Motor neuron (in vitro differentiated cells): Measurements from ENCODE around the gene SMIM44. TPM values are rescaled to one million over a fixed set of nuclear protein-coding genes. Genes with fewer than 3 reads are reported as not detected.
A peak's percentile ranks its signal among the peaks of the same experiment; 100 is the strongest.

Experiments used
- ATAC-seq, 8 experiments: fragments of 200-7000 bp; cut with Tn5 transposase; replicated peaks in 6 of 8; 2 replicates each; pipeline ENCODE4 v1.8.0; 2021; ENCODE audit warnings: mild to moderate bottlenecking in 8 of 8, moderate library complexity in 8 of 8
- H3K27ac ChIP-seq, 2 donors: fragments of 250-450 bp; sonication (Bioruptor Pico); 2 replicates each; pipeline ENCODE4 v1.9.0; 2021; ENCODE audit warnings: antibody characterized with exemption in 2 of 2, mild to moderate bottlenecking in 2 of 2, moderate library complexity in 1 of 2
- H3K4me1 ChIP-seq, 2 donors: fragments of 250-450 bp; sonication (Bioruptor Pico); replicated peaks in 1 of 2; 2 replicates each; pipeline ENCODE4 v1.6.1; 2021; ENCODE audit warnings: antibody characterized with exemption in 2 of 2, mild to moderate bottlenecking in 2 of 2, moderate library complexity in 1 of 2
- H3K4me3 ChIP-seq, 5 donors: fragments of 250-450 bp; sonication (Bioruptor Pico); 2 replicates each; pipeline ENCODE4 v1.9.0; 2021; ENCODE audit warnings: antibody characterized with exemption in 5 of 5, mild to moderate bottlenecking in 5 of 5, moderate library complexity in 4 of 5
- WGBS, 10 experiments: fragments of 450-650 bp; shearing (Covaris generic); methylation state at CpG; one replicate each; pipeline ENCODE4 v1.0.0; 2022; 5-methylcytosine and 5-hydroxymethylcytosine counted together
- in situ Hi-C, 9 experiments: fragments of 400-800 bp; cut with MboI; loops; one replicate each; pipeline ENCODE4 v1.15.0; 2021; ENCODE audit warnings: low sequenced_read_pairs in 9 of 9, low pct_unique_long_range_greater_than_20kb in 2 of 9; ENCODE audit not compliant: unreplicated experiment in 9 of 9
- total RNA-seq, 8 experiments: library from RNA; unstranded; fragments of 300-600 nt; gene quantifications; 2 replicates each; pipeline versions ENCODE4 v1.2.3 to v1.2.4, GENCODE V29; 2022

Gene SMIM44
- total RNA-seq, 8 experiments from 2014 or later: not detected

DNA sequence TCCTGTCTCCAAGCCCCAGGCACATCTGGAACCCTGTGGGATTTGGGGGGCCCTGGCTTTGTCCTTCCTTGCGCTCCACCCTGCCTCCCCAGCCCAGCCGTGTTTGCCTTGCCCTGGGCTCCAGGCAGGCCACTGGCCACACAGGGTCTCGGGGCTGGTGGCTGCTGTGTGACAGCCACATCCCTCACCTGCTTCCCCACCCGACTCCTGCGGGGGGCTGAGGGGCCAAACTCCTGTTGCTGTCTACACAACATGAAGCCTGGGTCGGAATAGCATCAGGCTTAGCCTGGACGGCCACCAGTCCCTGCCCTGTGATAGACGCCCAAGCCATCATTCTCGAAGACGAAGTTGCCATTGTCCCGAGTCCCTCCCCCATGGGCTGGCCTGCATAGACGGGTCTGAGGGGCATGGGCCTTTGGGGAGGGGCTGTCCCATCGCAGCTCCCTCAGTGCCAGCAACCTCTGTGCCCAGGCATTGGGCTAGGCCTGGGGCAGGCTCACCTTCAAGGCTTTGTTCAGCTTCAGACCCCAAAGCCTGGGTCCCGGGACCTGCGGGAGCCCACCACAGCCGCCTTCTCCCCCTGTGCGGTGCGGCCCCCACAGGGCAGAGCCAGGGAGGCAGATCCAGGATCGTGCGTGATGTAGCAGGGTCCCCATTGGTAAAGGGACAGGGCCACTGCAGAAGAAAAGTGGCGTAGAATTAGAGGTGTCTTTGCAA lies 40.3 kb upstream of the SMIM44 start:
- ATAC-seq: no peak
- 89 to 100% methylated on average over 1 to 5 of the region's 21 CpGs; no CpG with 5 or more reads in 8 of the 10 experiments for WGBS, 10 experiments
- Histone ChIP-seq H3K27ac (no peak overlapping the region), H3K4me3 (no peak overlapping the region), H3K4me1 (no peaks in the 10 kb centered on the region)
- in situ Hi-C loops: no loop called here

DNA sequence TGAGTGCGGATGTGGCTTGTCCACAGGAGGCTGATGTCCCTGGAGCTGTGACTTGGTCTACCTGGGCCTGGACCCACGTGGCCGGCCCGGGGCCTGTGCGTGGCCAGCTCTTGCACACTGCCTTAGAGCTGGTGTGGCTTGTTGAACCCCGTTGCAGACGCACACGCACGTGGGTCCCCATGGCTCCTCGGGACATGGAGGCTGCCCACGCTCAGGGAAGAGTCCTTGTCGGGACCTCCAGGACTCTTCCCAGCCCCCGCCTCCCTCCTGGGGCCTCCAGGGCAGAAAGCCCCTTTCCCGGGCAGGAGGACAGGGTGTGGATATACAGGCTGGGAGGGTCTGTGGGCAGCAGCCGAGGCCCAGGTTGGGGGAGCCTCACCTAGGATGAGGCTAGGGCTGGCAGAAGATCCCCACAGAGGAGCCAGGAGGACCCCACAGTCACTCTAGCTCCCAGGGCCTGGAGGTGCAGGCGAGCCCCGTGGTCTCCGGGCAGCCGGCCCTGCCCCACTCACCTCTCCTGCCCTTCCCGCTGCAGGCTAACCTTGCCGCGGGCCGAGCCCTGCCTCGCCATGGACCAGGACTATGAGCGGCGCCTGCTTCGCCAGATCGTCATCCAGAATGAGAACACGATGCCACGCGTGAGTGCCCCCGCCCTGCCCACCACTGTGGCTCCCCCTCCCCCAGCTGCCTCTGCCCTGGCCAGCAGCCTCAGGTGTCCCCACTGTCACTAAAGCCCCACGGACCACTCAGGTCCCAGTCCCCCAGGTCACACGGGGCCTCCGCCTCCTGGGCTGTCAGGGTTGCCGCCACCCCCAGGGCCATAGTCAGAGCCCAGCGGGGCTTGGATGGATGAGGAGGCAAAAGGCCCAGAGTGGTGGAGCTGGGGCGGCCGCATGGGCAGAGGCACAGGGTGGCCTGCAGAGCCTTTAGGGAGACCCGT lies 39.5 kb upstream of the SMIM44 start:
- WGBS, 10 experiments: 80 to 100% (median 100%) methylated on average over 1 to 3 of the region's 40 CpGs; no CpG with 5 or more reads in 5 of the 10 experiments
- Histone ChIP-seq H3K4me3 (no peak overlapping the region), H3K4me1 (no peaks in the 10 kb centered on the region), H3K27ac (no peak overlapping the region)
- no peak for ATAC-seq
- in situ Hi-C loops: no loop called here

DNA sequence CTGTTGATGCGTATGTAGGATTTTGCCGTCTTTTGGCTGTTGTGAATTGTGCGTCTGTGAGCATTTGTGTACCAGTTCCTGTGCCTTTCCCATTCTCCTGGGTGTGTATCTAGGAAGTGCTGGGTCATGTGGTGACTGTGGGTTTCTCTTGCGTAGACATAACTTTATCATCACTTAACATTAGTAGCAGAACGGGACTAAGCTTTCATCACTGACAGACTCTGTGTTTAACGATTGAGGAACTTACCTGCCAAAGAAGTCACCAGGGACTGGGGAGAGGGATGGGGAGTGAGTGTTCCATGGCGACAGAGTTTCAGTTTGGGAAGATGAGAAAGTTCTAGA lies 37.8 kb upstream of the SMIM44 start:
- ATAC-seq: no peak
- WGBS, 10 experiments: 40 to 100% (median 88%) methylated on average over 1 to 7 of the region's 7 CpGs; no CpG with 5 or more reads in 1 of the 10 experiments
- H3K4me3 ChIP-seq: no peak overlapping the region
- no peaks in the 10 kb centered on the region for H3K4me1 ChIP-seq
- in situ Hi-C loops: no loop called here
- H3K27ac ChIP-seq: no peak overlapping the region

DNA sequence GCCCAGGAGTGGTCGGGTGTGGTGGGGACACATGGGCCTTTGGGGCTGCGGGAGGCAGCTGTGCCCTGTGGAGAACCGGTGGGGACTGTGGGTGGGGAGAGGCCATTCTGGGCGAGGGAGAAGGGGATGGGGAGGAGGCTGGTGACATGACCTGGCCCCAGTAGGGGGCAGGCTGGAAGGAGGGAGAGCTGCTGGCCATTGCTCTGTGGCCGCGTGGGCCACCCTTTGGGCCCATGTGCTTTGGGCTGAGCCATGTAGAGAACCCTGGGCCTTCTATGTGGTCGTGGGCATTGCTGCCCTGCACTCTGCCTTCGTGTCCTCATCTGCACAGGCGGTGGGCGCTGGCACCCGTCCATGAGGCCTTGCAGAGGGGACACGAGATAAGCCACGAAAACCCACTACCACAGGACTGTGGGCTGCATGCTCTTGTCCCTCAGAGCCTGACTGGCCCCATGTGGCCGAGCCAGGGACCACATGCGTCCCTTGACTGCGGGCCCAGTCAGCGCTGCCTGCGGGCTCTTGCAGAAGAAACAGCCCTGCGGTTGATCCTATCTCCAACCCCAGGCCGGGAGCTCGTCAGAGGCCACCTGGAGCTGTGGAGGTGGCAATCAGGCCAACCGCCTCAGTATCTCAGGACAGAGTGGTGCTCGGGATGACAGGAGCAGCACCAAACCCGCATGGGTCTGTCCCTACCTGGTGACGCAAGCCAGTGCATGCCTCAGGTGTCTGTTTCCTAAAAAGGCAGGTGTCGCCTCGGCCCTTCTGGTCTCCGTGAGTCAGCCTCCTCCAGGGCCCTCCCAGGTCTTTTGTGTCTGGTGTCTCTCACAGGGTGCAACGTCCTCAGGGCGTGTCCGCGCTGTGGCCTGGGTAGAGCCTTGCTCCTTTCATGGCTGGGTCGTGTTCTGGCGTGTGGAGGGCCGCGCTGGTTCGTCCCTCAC lies 37.2 kb upstream of the SMIM44 start:
- WGBS, 10 experiments: 84 to 93% (median 89%) methylated on average over 6 to 7 of the region's 37 CpGs; no CpG with 5 or more reads in 7 of the 10 experiments
- no peaks in the 10 kb centered on the region for H3K4me1 ChIP-seq
- ATAC-seq: peak in 3 of 8 experiments; percentile 9 to 11 (median 10)
- H3K4me3 ChIP-seq: no peak overlapping the region
- in situ Hi-C loops: no loop called here
- no peak overlapping the region for H3K27ac ChIP-seq

DNA sequence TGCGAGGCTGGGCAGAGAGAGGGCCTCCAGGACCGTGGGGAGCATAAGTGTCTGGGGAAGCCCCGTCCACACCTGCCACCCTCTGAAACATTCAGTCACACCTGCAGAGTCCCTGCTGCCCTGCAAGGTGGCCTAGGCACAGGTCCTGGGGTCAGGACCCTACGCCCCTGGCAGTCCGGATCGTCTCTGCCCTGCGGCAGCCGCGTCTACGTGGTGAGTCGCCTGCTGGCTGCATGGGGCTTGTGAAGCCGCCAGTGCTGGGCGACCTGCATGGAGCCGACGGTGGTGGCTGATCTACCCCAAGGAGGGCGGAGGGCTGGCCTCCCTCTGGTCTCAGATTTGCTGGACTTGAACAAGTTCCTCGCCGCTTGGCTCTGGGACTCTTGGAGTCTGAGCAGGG lies 35.9 kb upstream of the SMIM44 start:
- Histone ChIP-seq H3K4me1 (peaks cover 5 to 7% of the 10 kb centered on the region in 2 donors), H3K4me3 (no peak overlapping the region), H3K27ac (no peak overlapping the region)
- in situ Hi-C loops: no loop called here
- no peak for ATAC-seq
- 80 to 88% methylated on average over 2 to 13 of the region's 18 CpGs; no CpG with 5 or more reads in 8 of the 10 experiments for WGBS, 10 experiments

DNA sequence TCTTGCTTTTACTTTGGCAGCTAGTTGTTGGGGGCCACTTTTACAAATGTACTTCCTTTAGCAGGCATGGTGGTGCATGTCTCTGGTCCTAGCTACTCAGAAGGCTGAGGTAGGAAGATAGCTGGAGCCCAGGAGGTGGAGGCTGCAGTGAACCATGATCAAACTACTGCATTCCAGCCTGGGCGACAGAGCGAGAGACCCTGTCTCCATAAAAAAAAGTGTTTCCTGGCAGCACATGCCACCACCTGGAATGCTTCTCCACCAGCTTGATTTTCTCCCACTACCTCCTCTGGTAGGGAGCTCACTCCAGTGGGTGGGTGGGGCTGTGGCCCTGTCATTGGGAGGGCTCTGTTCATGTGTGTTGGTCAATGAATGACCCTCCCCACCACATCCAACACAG lies 35.4 kb upstream of the SMIM44 start:
- Histone ChIP-seq H3K27ac (no peak overlapping the region), H3K4me1 (peaks cover 5 to 9% of the 10 kb centered on the region in 2 donors), H3K4me3 (no peak overlapping the region)
- in situ Hi-C loops: no loop called here
- 79 to 100% (median 93%) methylated on average over 2 of the region's 2 CpGs; no CpG with 5 or more reads in 7 of the 10 experiments for WGBS, 10 experiments
- no peak for ATAC-seq

DNA sequence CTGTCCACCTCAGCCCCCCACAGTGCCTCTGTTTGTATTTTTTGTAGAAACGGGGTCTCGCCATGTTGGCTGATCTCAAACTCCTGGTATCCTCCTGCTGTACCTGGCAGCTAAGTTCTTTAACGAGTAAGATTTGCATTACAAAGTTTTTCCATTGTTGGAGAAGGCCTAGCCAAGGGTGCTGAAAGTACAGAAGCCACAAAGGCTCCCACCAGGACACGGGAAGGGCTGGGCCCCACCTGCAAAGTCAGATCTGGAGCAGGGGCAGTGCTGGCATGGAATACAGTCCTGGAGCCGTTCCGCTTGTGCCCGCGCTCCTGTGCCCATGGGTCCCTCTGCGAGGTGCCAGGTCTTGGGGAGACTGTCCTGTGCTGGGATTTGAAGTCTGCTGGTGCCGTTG lies 35.0 kb upstream of the SMIM44 start:
- in situ Hi-C loops: no loop called here
- 17 to 98% (median 70%) methylated on average over 1 to 10 of the region's 10 CpGs; no CpG with 5 or more reads in 3 of the 10 experiments for WGBS, 10 experiments
- no peak for ATAC-seq
- peaks cover 5 to 9% of the 10 kb centered on the region in 2 donors for H3K4me1 ChIP-seq
- H3K27ac ChIP-seq: no peak overlapping the region
- no peak overlapping the region for H3K4me3 ChIP-seq

DNA sequence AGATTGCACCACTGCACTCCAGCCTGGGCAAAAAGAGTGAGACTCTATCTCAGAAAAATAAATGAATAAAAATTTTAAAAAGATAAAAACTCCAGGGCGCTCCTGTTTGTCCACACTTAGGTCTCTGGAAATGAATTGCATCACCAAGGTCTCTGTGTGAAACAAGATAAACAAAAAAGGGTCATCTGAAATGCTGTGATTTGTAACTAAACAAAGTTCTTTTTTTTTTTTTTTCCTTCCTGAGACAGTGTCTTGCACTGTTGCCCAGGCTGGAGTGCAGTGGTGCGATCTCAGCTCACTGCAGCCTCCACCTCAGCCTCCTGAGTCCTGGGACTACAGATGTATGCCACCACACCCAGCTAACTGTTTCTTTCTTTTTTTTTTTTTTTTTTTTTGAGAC lies 34.4 kb upstream of the SMIM44 start:
- ATAC-seq: no peak
- Histone ChIP-seq H3K4me3 (no peak overlapping the region), H3K4me1 (peaks cover 10 to 15% of the 10 kb centered on the region in 2 donors), H3K27ac (no peak overlapping the region)
- in situ Hi-C loops: no loop called here
- WGBS, 10 experiments: 75 to 100% (median 100%) methylated on average over 1 to 2 of the region's 2 CpGs; no CpG with 5 or more reads in 2 of the 10 experiments

DNA sequence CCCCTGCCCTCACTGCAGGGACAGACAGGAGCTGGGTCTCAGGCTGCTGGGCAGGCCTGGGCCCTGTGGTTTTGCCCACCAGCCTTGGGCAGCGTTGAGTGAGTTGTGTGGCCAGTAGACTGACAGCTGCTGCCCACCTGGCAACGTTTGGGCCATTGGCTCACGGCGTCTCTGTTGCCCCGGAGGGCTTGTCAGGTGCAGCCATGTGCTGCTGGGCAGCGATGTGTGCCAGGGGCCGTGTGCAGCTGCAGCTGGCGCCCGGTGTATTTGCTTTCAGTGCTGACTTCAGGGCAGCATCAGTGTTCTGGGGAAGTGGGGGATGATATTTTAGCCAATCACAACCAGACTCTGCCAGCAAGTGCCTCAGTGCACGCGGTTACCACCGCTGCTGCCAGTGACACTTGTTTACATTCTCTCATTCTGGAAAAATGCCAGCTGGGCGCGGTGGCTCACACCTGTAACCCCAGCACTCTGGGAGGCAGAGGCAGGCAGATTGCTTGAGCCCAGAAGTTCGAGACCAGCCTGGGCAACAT lies 33.5 kb upstream of the SMIM44 start:
- peaks cover 17 to 21% of the 10 kb centered on the region in 2 donors for H3K4me1 ChIP-seq
- no peak overlapping the region for H3K4me3 ChIP-seq
- peak in 1 of 8 experiments; percentile 30 for ATAC-seq
- WGBS, 10 experiments: 80 to 100% methylated on average over 3 of the region's 15 CpGs; no CpG with 5 or more reads in 8 of the 10 experiments
- no peak overlapping the region for H3K27ac ChIP-seq
- in situ Hi-C loops: no loop called here

DNA sequence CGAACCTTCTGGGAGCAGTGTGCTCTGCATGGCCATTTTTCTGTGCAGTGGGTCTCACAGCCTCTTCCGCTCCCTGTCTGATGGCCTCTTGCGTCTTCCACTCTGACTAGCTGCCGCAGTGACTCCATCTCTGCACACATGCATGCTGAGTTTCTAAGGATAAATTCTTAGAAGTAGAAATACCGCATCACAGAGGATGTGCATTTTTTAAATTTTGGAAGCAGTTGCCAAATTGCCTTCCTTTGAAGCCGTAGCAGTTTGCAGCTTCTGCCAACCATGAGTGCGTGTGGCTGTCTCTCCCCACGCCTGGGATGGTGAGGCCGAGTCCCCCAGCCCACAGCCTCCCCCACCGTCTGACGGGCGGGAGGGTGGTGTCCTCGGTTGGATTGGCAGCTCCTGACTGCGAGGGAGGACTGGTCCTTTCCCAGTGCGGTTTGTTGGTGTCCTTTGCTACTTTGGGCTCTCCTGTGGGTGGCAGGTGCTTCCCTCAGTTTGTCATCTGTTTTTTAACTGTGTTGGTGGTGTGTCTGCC lies 32.7 kb upstream of the SMIM44 start:
- no peak for ATAC-seq
- in situ Hi-C loops: no loop called here
- WGBS, 10 experiments: 55 to 100% (median 80%) methylated on average over 1 to 3 of the region's 15 CpGs; no CpG with 5 or more reads in 7 of the 10 experiments

DNA sequence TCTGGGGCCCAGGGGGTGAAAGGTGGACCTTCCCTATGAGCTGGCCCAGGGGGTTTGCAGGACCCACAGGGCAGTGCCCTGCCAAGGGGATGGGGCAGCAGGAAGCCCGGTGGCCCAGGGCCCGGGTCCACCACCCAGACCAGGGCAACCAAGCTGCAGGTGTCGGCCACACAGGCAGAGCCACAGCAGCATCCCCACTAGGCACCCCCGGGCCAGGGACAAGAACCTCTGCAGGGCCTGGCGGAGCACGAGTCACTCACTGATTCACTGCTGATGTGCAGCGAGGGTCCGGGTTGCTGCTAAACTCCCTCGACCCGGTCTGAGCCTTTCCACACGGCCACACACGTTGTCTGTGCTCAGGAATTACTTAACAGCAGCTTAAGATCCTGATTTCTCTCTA lies 31.7 kb upstream of the SMIM44 start:
- Histone ChIP-seq H3K4me1 (peaks cover 18 to 21% of the 10 kb centered on the region in 2 donors), H3K27ac (no peak overlapping the region), H3K4me3 (no peak overlapping the region)
- in situ Hi-C loops: no loop called here
- ATAC-seq: peak in 5 of 8 experiments; percentile 10 to 31 (median 20)
- 82 to 100% (median 87%) methylated on average over 1 to 9 of the region's 12 CpGs; no CpG with 5 or more reads in 6 of the 10 experiments for WGBS, 10 experiments

More for the DNA sequence above, 32.7 kb upstream of the SMIM44 start:
- no peak overlapping the region for H3K4me3 ChIP-seq
- H3K4me1 ChIP-seq: peaks cover 18 to 21% of the 10 kb centered on the region in 2 donors
- no peak overlapping the region for H3K27ac ChIP-seq
